LNCaP clone FGC (cell line): ENCODE measurements around the gene SEC62.

ENCODE experiments used
- DNase-seq: peaks from one replicate; pipeline ENCODE4 v3.0.0-alpha.2; 2011; ENCODE audit warnings: low read depth
- H3K4me3 ChIP-seq: 2 replicates; pipeline ENCODE4 v1.5.1; 2011; ENCODE audit warnings: mild to moderate bottlenecking, low read depth, low read length, control low read depth
- TF ChIP-seq, protein P1 (sequence below): IDR thresholded peaks from 2 replicates; pipeline ENCODE4 v1.5.1; 2012; ENCODE audit warnings: mild to moderate bottlenecking; ENCODE audit not compliant: control insufficient read depth, insufficient read depth; ENCODE audit errors: extremely low read depth

The SEC62 gene

DNA sequence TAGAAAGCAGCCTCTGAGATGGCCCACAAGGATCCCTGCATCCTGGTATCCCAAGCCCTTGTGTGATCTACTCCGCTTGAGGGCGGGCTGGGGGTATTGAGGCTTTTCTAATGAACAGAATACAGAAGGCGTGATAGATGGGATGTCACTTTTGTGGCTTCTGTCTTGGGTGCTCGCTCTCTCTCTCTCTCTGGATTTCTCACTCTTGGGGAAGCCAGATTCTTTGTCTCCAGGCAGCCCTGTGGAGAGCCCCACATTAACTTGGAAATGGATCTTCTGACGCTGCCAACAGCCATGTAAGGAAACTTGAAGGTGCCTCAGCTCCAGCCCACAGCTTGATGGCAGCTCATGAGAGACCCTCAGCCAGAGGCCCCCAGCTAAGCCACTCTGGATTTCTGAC, 26.9 kb upstream of the SEC62 start:
- TF ChIP-seq, protein P1, sequence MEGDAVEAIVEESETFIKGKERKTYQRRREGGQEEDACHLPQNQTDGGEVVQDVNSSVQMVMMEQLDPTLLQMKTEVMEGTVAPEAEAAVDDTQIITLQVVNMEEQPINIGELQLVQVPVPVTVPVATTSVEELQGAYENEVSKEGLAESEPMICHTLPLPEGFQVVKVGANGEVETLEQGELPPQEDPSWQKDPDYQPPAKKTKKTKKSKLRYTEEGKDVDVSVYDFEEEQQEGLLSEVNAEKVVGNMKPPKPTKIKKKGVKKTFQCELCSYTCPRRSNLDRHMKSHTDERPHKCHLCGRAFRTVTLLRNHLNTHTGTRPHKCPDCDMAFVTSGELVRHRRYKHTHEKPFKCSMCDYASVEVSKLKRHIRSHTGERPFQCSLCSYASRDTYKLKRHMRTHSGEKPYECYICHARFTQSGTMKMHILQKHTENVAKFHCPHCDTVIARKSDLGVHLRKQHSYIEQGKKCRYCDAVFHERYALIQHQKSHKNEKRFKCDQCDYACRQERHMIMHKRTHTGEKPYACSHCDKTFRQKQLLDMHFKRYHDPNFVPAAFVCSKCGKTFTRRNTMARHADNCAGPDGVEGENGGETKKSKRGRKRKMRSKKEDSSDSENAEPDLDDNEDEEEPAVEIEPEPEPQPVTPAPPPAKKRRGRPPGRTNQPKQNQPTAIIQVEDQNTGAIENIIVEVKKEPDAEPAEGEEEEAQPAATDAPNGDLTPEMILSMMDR: no peak
- H3K4me3 ChIP-seq: no peak overlapping the region
- no peak for DNase-seq

DNA sequence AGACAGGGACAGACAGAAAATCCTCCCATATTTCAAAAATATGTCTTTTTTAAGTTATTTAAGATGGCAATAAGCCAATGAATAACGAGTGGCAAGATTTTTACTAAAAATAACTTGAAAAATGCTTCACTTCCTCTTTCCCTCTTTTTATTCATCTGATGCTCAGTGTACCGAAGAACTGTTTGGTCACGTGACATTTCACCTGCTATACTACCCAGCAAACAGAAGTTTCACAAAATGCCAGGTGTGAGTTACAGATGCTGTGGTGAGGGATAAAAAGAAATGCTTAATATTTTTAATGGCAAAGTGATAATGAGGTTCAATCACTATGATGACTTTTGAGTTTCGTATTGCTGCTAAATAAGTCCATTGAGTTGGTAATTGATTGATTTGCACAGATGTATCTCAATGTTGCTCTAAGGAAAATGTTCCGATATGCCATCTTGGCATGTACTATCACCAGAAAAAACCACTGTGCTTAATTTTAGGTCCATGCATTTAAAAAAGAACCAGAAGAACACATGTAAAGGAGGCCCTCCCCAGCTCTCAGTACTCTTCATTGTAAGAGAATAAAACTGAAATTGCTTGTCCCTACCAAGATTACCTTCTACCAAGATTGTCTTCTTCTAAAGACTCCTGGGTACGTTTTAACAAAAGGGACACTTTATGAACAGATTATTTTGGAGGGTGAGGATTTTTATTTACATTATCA, 26.0 kb upstream of the SEC62 start:
- H3K4me3 ChIP-seq: no peak overlapping the region
- TF ChIP-seq, protein P1: no peak
- no peak for DNase-seq

DNA sequence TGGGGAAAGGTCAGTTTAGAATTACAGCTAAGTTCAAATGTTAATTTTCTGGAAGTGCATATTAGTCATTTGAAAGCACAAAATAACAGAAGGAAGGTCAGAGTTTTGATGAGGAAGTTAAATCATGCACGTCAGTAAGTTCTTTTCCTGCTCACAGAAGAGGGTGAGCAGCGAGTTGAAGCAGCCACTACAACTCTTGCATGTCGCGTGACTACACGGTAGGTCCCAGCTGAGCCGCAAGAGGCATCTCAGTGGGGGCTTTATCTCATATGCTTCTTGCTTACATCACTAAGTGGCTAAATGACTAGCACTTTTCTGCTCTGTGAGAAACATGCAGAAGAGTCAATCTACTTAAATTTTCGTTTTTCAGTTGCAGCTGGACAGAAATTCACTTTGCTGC, 21.3 kb upstream of the SEC62 start:
- DNase-seq: no peak
- H3K4me3 ChIP-seq: no peak overlapping the region
- TF ChIP-seq, protein P1: no peak

DNA sequence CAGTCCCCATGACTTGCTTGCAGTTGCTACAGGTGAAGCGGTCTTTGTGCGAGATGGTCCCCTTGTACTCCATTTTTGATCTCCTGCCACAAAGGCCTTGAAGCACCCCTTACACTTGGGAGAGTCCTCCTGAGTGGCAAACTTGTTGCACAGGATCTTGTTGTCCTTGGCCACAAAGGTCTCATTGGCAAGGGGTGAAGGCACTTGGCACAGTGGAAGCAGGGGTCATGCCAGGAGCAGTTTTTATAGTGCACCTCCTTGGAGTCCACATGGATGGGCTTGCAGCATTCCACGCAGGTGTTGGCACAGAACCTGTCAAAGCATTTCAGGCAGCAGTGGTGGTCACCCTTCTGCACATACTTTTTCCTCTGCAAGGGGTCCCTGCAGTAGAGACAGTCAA, 20.3 kb upstream of the SEC62 start:
- DNase-seq: peak; percentile 67
- TF ChIP-seq, protein P1: no peak
- H3K4me3 ChIP-seq: no peak overlapping the region

DNA sequence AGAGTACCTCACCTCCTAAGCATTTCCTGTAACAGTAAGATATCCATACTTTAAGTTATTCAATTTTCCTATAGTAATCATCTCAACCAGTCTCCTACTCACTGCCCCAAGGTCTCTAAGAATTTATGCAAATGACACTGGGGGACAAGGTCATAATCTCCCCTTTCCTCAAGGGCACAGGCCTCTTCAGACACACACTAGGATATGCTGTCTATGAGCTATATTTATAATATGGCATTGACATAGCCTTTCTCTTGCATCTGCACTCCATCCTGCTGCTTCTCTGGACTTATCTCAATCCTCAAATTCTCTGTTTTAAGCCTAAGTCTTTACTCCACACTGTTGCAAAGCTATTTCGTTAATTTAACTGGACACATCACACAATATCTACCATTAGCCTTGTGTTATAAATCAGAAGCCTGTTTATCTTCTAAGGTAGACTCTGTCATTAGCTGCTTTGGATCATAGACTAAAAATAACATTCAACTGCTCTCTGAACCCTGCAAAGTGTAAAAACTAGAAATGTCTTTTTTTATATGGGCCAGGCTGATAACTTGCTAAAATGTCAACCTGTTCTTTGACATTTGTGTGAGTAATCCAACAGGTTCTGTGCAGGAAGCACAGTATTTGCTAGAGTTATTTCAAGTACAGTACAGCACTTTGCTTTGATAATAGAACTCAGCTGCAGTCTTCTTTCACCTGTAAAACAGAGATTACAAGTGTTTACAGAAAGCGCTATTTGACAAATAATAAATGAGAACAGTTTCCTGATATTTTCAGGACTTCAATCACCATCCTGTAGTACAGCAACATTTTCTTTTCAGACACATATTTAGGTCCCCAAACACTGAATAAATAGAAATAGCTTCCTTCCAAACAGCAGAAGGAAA, 17.8 kb upstream of the SEC62 start:
- peak; percentile 76 for DNase-seq
- H3K4me3 ChIP-seq: peak overlapping the region; percentile 21; the same call in 1 of the 2 replicates
- TF ChIP-seq, protein P1: no peak

DNA sequence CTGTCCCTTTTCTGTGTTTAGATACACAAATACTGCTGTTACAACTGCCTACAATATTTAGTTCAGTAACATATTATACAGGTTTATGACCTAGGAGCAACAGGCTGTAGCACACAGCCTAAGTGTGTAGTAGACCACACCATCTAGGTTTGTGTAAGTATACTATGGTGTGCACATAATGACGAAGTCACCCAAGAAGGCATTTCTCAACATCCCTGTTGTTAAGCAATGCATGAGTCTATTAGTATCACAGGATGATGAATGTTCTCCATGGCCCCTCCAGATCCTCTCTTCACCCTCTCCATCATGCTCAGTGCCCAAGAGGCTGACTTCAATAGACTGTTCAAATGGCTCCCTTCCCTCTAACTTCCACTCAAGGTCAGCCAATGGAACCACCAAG, 14.6 kb upstream of the SEC62 start:
- TF ChIP-seq, protein P1: no peak
- no peak for DNase-seq
- no peak overlapping the region for H3K4me3 ChIP-seq
